HEK293 (cell line): ENCODE results near the gene RBMS1.

ENCODE experiments used
- CTCF ChIA-PET: fragments of 350-600 bp; formaldehyde crosslinking; extraction: SDS; loops from one replicate; lab custom pipeline; 2021; ENCODE audit warnings: antibody characterized with exemption; lab: Yijun Ruan, JAX
- POLR2A ChIA-PET: fragments of 300-600 bp; formaldehyde crosslinking; extraction: SDS; loops from one replicate; lab custom pipeline; 2020; ENCODE audit warnings: antibody characterized with exemption, inconsistent platforms; lab: Yijun Ruan, JAX
- H3K27ac ChIP-seq: fragments of 200-500 bp; sonication (Bioruptor generic); 2 replicates; pipeline ENCODE4 v1.5.1; 2014; ENCODE audit warnings: low read depth, low read length, control low read depth, inconsistent platforms; ENCODE audit errors: extremely low read depth
- H3K36me3 ChIP-seq, 2 experiments: fragments of 200-500 bp in 1 of 2; sonication (Bioruptor generic) in 1 of 2; 1 replicate in 1 of 2; 2 replicates in 1 of 2; pipeline ENCODE4 v1.5.1; 2014 to 2017; ENCODE audit warnings: inconsistent platforms in 2 of 2, low read length in 2 of 2; ENCODE audit not compliant: control insufficient read depth in 2 of 2, insufficient read depth in 1 of 2
- H3K4me1 ChIP-seq: fragments of 200-500 bp; sonication (Bioruptor generic); 2 replicates; pipeline ENCODE4 v1.5.1; 2014; ENCODE audit warnings: mild to moderate bottlenecking, low read length, inconsistent platforms; ENCODE audit not compliant: control insufficient read depth, insufficient read depth
- H3K4me3 ChIP-seq: 2 replicates; pipeline ENCODE4 v1.5.1; 2011; ENCODE audit warnings: low read depth, mild to moderate bottlenecking, control low read depth, low read length, moderate library complexity
- H3K9me3 ChIP-seq: fragments of 200-500 bp; sonication (Bioruptor generic); 2 replicates; pipeline ENCODE4 v1.5.1; 2014; ENCODE audit warnings: low read depth, low read length, inconsistent platforms; ENCODE audit not compliant: control insufficient read depth, insufficient read depth
- HOXD13 ChIP-seq: sonication (generic); formaldehyde crosslinking; IDR thresholded peaks from 2 replicates; pipeline ENCODE4 v1.8.0; 2022; ENCODE audit warnings: missing genetic modification reagents, borderline replicate concordance
- KLF7 ChIP-seq: fragments of 450-650 bp; formaldehyde crosslinking; IDR thresholded peaks from 2 replicates; pipeline ENCODE4 v1.5.1; 2016; ENCODE audit warnings: missing biosample characterization, missing genetic modification characterization, borderline replicate concordance
- SETDB1 ChIP-seq: IDR thresholded peaks from one replicate; pipeline ENCODE4 v1.6.1; 2017; ENCODE audit warnings: mild to moderate bottlenecking, low read length, moderate library complexity, mixed read lengths; ENCODE audit not compliant: insufficient read length
- SP7 ChIP-seq: fragments of 450-650 bp; formaldehyde crosslinking; IDR thresholded peaks from 2 replicates; pipeline ENCODE4 v1.5.1; 2016; ENCODE audit warnings: missing biosample characterization, missing genetic modification characterization
- ZBTB20 ChIP-seq: fragments of 450-650 bp; formaldehyde crosslinking; IDR thresholded peaks from 2 replicates; pipeline ENCODE4 v1.5.1; 2016; ENCODE audit warnings: missing biosample characterization, missing genetic modification characterization
- ZBTB7A ChIP-seq: fragments of 450-650 bp; formaldehyde crosslinking; IDR thresholded peaks from 2 replicates; pipeline ENCODE4 v1.5.1; 2016; ENCODE audit warnings: low read depth, missing biosample characterization, missing genetic modification characterization
- ZNF184 ChIP-seq: fragments of 450-650 bp; IDR thresholded peaks from 2 replicates; pipeline ENCODE4 v1.5.1; 2018; ENCODE audit warnings: missing biosample characterization, mild to moderate bottlenecking, missing genetic modification characterization
- ZNF335 ChIP-seq: fragments of 450-650 bp; formaldehyde crosslinking; conservative IDR thresholded peaks from 2 replicates; pipeline ENCODE4 v1.5.1; 2016; ENCODE audit warnings: missing biosample characterization, missing genetic modification characterization
- ZNF600 ChIP-seq: fragments of 450-650 bp; formaldehyde crosslinking; IDR thresholded peaks from 2 replicates; pipeline ENCODE4 v1.5.1; 2016; ENCODE audit warnings: missing biosample characterization, missing genetic modification characterization
- ZNF660 ChIP-seq: fragments of 450-650 bp; IDR thresholded peaks from 2 replicates; pipeline ENCODE4 v1.5.1; 2018; ENCODE audit warnings: missing biosample characterization, mild to moderate bottlenecking, missing genetic modification characterization
- ZNF843 ChIP-seq: fragments of 450-650 bp; formaldehyde crosslinking; IDR thresholded peaks from 2 replicates; pipeline ENCODE4 v1.5.1; 2016; ENCODE audit warnings: missing biosample characterization, missing genetic modification characterization
- ZSCAN30 ChIP-seq: fragments of 450-650 bp; IDR thresholded peaks from 2 replicates; pipeline ENCODE4 v1.5.1; 2018; ENCODE audit warnings: missing biosample characterization, mild to moderate bottlenecking, missing genetic modification characterization, moderate library complexity
- TF ChIP-seq, protein P1 (sequence below): fragments of 450-650 bp; formaldehyde crosslinking; IDR thresholded peaks from 2 replicates; pipeline ENCODE4 v1.5.1; 2016; ENCODE audit warnings: missing biosample characterization, missing genetic modification characterization
- TF ChIP-seq, protein P2 (sequence below): fragments of 450-650 bp; formaldehyde crosslinking; IDR thresholded peaks from 2 replicates; pipeline ENCODE4 v1.5.1; 2016; ENCODE audit warnings: missing biosample characterization, missing genetic modification characterization

Gene RBMS1

GRCh38 chr2:160246356-160246755 lies 247.3 kb downstream of the RBMS1 start:
- no peaks in the 10 kb centered on the region for H3K9me3 ChIP-seq
- ChIA-PET CTCF (no interaction called here), POLR2A (no interaction called here)
- no peak for TF ChIP-seq ZNF335 (tag by site-specific recombination)
- no peak for TF ChIP-seq SETDB1
- TF ChIP-seq, protein P1, sequence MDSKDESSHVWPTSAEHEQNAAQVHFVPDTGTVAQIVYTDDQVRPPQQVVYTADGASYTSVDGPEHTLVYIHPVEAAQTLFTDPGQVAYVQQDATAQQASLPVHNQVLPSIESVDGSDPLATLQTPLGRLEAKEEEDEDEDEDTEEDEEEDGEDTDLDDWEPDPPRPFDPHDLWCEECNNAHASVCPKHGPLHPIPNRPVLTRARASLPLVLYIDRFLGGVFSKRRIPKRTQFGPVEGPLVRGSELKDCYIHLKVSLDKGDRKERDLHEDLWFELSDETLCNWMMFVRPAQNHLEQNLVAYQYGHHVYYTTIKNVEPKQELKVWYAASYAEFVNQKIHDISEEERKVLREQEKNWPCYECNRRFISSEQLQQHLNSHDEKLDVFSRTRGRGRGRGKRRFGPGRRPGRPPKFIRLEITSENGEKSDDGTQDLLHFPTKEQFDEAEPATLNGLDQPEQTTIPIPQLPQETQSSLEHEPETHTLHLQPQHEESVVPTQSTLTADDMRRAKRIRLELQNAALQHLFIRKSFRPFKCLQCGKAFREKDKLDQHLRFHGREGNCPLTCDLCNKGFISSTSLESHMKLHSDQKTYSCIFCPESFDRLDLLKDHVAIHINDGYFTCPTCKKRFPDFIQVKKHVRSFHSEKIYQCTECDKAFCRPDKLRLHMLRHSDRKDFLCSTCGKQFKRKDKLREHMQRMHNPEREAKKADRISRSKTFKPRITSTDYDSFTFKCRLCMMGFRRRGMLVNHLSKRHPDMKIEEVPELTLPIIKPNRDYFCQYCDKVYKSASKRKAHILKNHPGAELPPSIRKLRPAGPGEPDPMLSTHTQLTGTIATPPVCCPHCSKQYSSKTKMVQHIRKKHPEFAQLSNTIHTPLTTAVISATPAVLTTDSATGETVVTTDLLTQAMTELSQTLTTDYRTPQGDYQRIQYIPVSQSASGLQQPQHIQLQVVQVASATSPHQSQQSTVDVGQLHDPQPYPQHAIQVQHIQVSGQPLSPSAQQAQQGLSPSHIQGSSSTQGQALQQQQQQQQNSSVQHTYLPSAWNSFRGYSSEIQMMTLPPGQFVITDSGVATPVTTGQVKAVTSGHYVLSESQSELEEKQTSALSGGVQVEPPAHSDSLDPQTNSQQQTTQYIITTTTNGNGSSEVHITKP (tag by site-specific recombination), result no peak
- no peak overlapping the region for H3K27ac ChIP-seq
- no peak overlapping the region for H3K4me3 ChIP-seq
- H3K36me3 ChIP-seq, result no peaks in the 10 kb centered on the region
- H3K4me1 ChIP-seq, result peaks cover 11% of the 10 kb centered on the region

GRCh38 chr2:160245614-160246155 lies 247.9 kb downstream of the RBMS1 start:
- H3K27ac ChIP-seq, result no peak overlapping the region
- no peaks in the 10 kb centered on the region for H3K9me3 ChIP-seq
- POLR2A ChIA-PET, result no interaction called here
- H3K36me3 ChIP-seq, result no peaks in the 10 kb centered on the region
- H3K4me1 ChIP-seq, result peaks cover 11% of the 10 kb centered on the region
- H3K4me3 ChIP-seq, result no peak overlapping the region
- TF ChIP-seq ZSCAN30 (tag by site-specific recombination), result no peak
- CTCF ChIA-PET, result no interaction called here

DNA sequence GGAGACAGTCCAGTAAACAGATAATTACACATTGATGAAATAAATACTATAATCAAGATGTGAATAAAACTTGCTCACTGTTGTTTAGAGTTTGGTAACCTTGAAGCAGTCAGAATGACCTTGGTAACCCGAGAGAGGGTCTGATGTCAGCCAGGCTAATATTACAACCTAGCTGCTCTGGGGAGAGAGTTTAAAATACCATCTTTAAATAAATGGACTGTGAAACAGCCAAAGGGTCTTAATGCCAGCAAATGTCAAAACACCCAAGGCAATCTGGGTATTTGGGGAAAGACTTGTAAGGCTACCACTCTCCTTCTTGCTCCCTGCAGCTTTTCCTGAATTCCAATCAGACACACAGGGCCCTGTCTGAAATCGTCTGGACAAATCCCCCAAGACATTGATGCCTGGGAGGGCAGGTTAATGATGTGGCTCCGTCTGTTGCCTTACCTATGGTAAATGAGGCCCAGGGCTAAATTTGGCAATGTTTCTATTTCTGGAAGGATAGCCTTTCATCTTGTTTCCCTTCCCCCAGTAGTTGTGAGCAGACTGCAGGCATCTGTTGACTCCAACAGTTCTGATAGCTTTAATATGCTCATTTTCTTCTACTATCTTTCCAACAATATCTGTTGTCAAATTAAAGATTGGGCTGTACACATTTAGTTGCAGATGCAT lies 250.6 kb downstream of the RBMS1 start:
- no peaks in the 10 kb centered on the region for H3K36me3 ChIP-seq
- H3K4me3 ChIP-seq, result no peak overlapping the region
- H3K4me1 ChIP-seq, result peaks cover 11% of the 10 kb centered on the region
- TF ChIP-seq SP7, result 0 out of 2 replicates have a peak, but pooled peaks have one; percentile 40
- TF ChIP-seq, protein P2, sequence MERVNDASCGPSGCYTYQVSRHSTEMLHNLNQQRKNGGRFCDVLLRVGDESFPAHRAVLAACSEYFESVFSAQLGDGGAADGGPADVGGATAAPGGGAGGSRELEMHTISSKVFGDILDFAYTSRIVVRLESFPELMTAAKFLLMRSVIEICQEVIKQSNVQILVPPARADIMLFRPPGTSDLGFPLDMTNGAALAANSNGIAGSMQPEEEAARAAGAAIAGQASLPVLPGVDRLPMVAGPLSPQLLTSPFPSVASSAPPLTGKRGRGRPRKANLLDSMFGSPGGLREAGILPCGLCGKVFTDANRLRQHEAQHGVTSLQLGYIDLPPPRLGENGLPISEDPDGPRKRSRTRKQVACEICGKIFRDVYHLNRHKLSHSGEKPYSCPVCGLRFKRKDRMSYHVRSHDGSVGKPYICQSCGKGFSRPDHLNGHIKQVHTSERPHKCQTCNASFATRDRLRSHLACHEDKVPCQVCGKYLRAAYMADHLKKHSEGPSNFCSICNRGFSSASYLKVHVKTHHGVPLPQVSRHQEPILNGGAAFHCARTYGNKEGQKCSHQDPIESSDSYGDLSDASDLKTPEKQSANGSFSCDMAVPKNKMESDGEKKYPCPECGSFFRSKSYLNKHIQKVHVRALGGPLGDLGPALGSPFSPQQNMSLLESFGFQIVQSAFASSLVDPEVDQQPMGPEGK (tag by site-specific recombination), result no peak
- no peaks in the 10 kb centered on the region for H3K9me3 ChIP-seq
- POLR2A ChIA-PET, result no interaction called here
- CTCF ChIA-PET, result interaction anchor here (0.6 to 2.8 kb wide), 3 partner anchors 9 to 12 kb away, joined by 4 to 7 read pairs (median 6); no protein-coding TSS in a partner anchor
- no peak overlapping the region for H3K27ac ChIP-seq

- Histone ChIP-seq H3K36me3 (no peaks in the 10 kb centered on the region), H3K9me3 (no peaks in the 10 kb centered on the region), H3K27ac (peak overlapping the region; percentile 48), H3K4me3 (no peak overlapping the region), H3K4me1 (peaks cover 11% of the 10 kb centered on the region)
- ChIA-PET POLR2A (interaction anchor here (0.6 to 1.9 kb wide), 3 partner anchors 17 to 119 kb away, joined by 3 to 6 read pairs (median 3); no protein-coding TSS in a partner anchor), CTCF (interaction anchor here (0.9 to 2.8 kb wide), 6 partner anchors 11 to 753 kb away, joined by 3 to 16 read pairs (median 4); no protein-coding TSS in a partner anchor)
- TF ChIP-seq KLF7 (tag by site-specific recombination) (no peak), ZBTB7A (tag by site-specific recombination) (no peak), ZNF600 (peak; percentile 39; the same call in 1 of the 2 replicates), HOXD13 (no peak), ZNF184 (tag by site-specific recombination) (no peak), ZBTB20 (tag by site-specific recombination) (peak; percentile 91), ZNF660 (tag by site-specific recombination) (peak; percentile 59; the same call in 1 of the 2 replicates), ZNF843 (0 out of 2 replicates have a peak, but pooled peaks have one; percentile 28)
- TF ChIP-seq, protein P1 (tag by site-specific recombination), result peak; percentile 63
Measured at GRCh38 chr2:160241251-160242137, 252.1 kb downstream of the RBMS1 start.
